Calu3 (cell line): ENCODE measurements around the gene CRYBG1. TPM values are rescaled to one million over a fixed set of nuclear protein-coding genes. Genes with fewer than 3 reads are reported as not detected.

Source experiments
- BruUV-seq: library from RNA; stranded (reverse); fragments of 400-500 nt; replicated peaks from 2 replicates; lab custom pipeline; 2021; lab: Mats Ljungman, UMichigan
- CTCF ChIA-PET: fragments of 300-600 bp; sonication (Branson Sonifier 250); formaldehyde crosslinking; loops from one replicate; lab custom pipeline; 2022; ENCODE audit warnings: antibody characterized with exemption; lab: Charles Lee
- DNase-seq: peaks from one replicate; pipeline ENCODE4 v3.0.0; 2022
- H3K27ac Mint-ChIP-seq: one replicate; pipeline ENCODE4 v1.8.0; 2022; ENCODE audit warnings: mixed read lengths; ENCODE audit not compliant: unreplicated experiment
- H3K27me3 Mint-ChIP-seq: one replicate; pipeline ENCODE4 v1.8.0; 2022; ENCODE audit warnings: mixed read lengths; ENCODE audit not compliant: unreplicated experiment
- H3K36me3 Mint-ChIP-seq: one replicate; pipeline ENCODE4 v1.8.0; 2022; ENCODE audit warnings: mild to moderate bottlenecking, moderate library complexity, mixed read lengths; ENCODE audit not compliant: insufficient read depth, unreplicated experiment
- H3K4me1 Mint-ChIP-seq: one replicate; pipeline ENCODE4 v1.8.0; 2022; ENCODE audit warnings: mild to moderate bottlenecking, low read depth, mixed read lengths; ENCODE audit not compliant: unreplicated experiment
- H3K4me3 Mint-ChIP-seq: one replicate; pipeline ENCODE4 v1.8.0; 2022; ENCODE audit warnings: mild to moderate bottlenecking, low read depth, moderate library complexity, mixed read lengths; ENCODE audit not compliant: unreplicated experiment
- H3K9me3 Mint-ChIP-seq: one replicate; pipeline ENCODE4 v1.8.0; 2022; ENCODE audit warnings: low read depth, mixed read lengths; ENCODE audit not compliant: unreplicated experiment
- intact Hi-C: fragments of 100-400 bp; cut with micrococcal nuclease; formaldehyde crosslinking; loops from one replicate; pipeline ENCODE4 v1.10.0; 2022; ENCODE audit not compliant: unreplicated experiment
- total RNA-seq: library from RNA; stranded (reverse); gene quantifications from 2 replicates; pipeline ENCODE4 v1.2.3, GENCODE V29; 2022
- TF ChIP-seq, protein P1 (sequence below): fragments of 200-600 bp; IDR thresholded peaks from one replicate; pipeline ENCODE4 v1.8.0; 2022; ENCODE audit warnings: antibody characterized with exemption; ENCODE audit not compliant: unreplicated experiment

Gene CRYBG1
- total RNA-seq, 1 experiment from 2014 or later: 40.7 TPM

DNA sequence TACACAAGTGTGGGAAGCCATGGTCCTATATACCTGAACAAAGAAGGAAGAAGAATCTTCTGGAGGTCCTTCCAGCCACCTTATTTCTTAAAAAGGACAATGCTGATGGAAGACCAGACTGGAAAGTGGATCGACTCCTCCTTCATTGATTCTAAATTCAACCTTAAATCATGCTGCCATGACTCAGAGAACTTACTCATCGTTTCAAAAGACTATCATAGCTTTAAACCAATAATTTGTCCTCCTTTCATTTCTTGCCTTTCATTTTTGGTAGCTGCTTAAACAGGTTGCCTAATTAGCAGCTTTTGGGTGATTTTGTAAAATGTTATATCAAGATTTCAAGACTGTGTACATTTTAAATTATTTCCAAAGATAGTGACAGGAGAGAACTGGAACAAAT lies 208.0 kb downstream of the CRYBG1 start:
- intact Hi-C loops: loop anchor here (5.0 kb wide), 2 partner anchors 231 to 424 kb away; no protein-coding TSS in a partner anchor
- Mint-ChIP-seq H3K27ac (no peak overlapping the region), H3K4me3 (no peak overlapping the region), H3K9me3 (no peaks in the 10 kb centered on the region), H3K4me1 (no peaks in the 10 kb centered on the region), H3K27me3 (no peaks in the 10 kb centered on the region), H3K36me3 (peaks cover 20% of the 10 kb centered on the region)
- TF ChIP-seq, protein P1, sequence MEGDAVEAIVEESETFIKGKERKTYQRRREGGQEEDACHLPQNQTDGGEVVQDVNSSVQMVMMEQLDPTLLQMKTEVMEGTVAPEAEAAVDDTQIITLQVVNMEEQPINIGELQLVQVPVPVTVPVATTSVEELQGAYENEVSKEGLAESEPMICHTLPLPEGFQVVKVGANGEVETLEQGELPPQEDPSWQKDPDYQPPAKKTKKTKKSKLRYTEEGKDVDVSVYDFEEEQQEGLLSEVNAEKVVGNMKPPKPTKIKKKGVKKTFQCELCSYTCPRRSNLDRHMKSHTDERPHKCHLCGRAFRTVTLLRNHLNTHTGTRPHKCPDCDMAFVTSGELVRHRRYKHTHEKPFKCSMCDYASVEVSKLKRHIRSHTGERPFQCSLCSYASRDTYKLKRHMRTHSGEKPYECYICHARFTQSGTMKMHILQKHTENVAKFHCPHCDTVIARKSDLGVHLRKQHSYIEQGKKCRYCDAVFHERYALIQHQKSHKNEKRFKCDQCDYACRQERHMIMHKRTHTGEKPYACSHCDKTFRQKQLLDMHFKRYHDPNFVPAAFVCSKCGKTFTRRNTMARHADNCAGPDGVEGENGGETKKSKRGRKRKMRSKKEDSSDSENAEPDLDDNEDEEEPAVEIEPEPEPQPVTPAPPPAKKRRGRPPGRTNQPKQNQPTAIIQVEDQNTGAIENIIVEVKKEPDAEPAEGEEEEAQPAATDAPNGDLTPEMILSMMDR: no peak
- BruUV-seq: TSS peak; percentile 16
- CTCF ChIA-PET: interaction anchor here (0.6 kb wide), 1 partner anchor 233 kb away, joined by 3 read pairs; no protein-coding TSS in a partner anchor
- no peak for DNase-seq

DNA sequence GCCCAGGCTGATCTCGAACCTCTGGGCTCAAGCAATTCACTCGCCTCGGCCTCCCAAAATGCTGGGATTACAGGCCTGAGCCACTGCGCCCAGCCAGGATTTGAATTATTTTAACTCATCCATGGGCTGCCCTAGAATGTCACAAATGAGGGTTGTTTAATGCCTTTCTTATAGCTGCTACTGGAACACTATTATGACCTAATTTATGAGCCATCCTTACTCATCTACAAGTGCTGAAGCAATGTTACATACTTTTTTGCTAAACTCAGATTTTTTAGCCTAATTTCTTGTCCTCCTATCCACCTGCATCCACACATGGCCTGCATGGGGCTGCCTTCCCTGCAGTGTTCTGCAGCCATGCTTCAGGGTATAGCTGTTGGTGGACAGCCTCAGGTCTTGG lies 208.9 kb downstream of the CRYBG1 start:
- TF ChIP-seq, protein P1: no peak
- no peak for DNase-seq
- BruUV-seq: no TSS peak
- H3K9me3 Mint-ChIP-seq: no peaks in the 10 kb centered on the region
- H3K27ac Mint-ChIP-seq: no peak overlapping the region
- H3K27me3 Mint-ChIP-seq: no peaks in the 10 kb centered on the region
- intact Hi-C loops: loop anchor here (5.0 kb wide), 2 partner anchors 232 to 423 kb away; no protein-coding TSS in a partner anchor
- peaks cover 2% of the 10 kb centered on the region for H3K4me1 Mint-ChIP-seq
- CTCF ChIA-PET: interaction anchor here (0.6 kb wide), 1 partner anchor 413 kb away, joined by 3 read pairs; no protein-coding TSS in a partner anchor
- peaks cover 14% of the 10 kb centered on the region for H3K36me3 Mint-ChIP-seq
- no peak overlapping the region for H3K4me3 Mint-ChIP-seq

DNA sequence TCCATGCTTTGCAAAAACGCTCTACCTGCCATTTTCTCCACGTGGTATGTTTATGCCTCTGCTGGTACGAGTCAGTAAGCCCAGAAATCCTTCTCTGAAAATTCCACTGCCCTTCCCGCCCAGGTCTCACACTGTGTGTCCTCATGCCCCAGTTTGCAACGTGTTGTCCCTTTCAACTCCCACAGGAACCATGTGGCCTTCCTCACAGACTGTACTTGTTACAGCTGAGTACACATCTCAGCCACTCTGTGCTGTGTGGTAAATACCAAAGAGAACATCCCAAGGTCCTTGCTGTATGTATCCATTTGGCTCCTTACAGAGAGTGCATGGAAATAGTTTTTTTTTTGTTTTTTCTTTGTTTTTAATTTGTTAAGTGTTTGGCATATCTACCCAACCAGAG lies 211.9 kb downstream of the CRYBG1 start:
- Mint-ChIP-seq H3K36me3 (peaks cover 11% of the 10 kb centered on the region), H3K9me3 (no peaks in the 10 kb centered on the region), H3K4me3 (no peak overlapping the region), H3K27me3 (no peaks in the 10 kb centered on the region), H3K27ac (no peak overlapping the region), H3K4me1 (peaks cover 10% of the 10 kb centered on the region)
- no TSS peak for BruUV-seq
- TF ChIP-seq, protein P1: no peak
- DNase-seq: no peak
- CTCF ChIA-PET: no interaction called here
- intact Hi-C loops: loop anchor here (5.0 kb wide), 1 partner anchor 405 kb away; no protein-coding TSS in a partner anchor

DNA sequence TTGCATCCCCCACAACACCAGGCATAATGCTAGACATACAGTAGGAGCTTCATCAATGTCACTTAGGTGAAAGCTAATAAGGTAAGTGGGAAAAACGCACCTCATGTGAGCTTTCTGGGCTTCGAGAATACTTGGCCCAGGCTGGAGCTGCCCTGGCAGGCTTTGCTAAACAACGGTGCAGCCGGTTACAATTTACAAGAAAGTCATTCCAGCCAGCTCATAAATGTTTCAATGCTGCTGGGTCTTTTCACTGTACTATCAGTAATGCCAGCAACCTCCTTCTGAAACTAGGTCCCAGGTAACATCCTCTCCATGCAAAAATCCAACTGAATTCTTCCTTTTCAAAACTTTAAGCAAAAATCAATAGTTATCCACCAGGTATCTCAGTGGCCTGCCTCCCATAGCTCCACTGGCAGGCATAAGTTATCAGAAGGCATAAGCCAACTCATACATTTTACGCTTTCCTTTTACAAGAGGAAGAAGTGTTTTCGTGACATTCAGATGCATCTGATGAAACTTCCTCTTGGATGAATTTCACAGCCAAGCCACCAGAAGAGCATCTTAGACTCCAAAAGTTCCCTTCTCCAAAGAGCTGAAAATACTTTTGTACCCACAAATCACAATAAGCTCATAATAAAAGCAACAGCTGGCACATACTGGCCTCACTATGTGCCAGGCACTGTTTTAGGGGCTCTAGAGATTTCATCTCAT lies 212.5 kb downstream of the CRYBG1 start:
- TSS peak; percentile 10 for BruUV-seq
- Mint-ChIP-seq H3K4me1 (peaks cover 10% of the 10 kb centered on the region), H3K9me3 (no peaks in the 10 kb centered on the region), H3K36me3 (peaks cover 7% of the 10 kb centered on the region), H3K4me3 (no peak overlapping the region), H3K27me3 (no peaks in the 10 kb centered on the region), H3K27ac (no peak overlapping the region)
- TF ChIP-seq, protein P1: no peak
- CTCF ChIA-PET: no interaction called here
- DNase-seq: no peak
- intact Hi-C loops: loop anchor here (5.0 kb wide), 1 partner anchor 404 kb away; no protein-coding TSS in a partner anchor
